Glutamatergic neuron (in vitro differentiated cells): ENCODE data around the gene CRYGN. TPM values are rescaled to one million over a fixed set of nuclear protein-coding genes. Genes with fewer than 3 reads are reported as not detected.
A peak's percentile ranks its signal among the peaks of the same experiment; 100 is the strongest.

ENCODE experiments used
- DNase-seq: peaks from one replicate; pipeline ENCODE4 v3.0.0; 2022
- H3K27ac Mint-ChIP-seq: one replicate; pipeline ENCODE4 v1.8.0; 2020; ENCODE audit warnings: mild to moderate bottlenecking, mixed read lengths, inconsistent platforms; ENCODE audit not compliant: unreplicated experiment
- H3K27me3 Mint-ChIP-seq: one replicate; pipeline ENCODE4 v1.8.0; 2020; ENCODE audit warnings: mild to moderate bottlenecking, moderate library complexity, mixed read lengths, inconsistent platforms; ENCODE audit not compliant: unreplicated experiment
- H3K36me3 Mint-ChIP-seq: one replicate; pipeline ENCODE4 v1.8.0; 2020; ENCODE audit warnings: mild to moderate bottlenecking, mixed read lengths, inconsistent platforms; ENCODE audit not compliant: unreplicated experiment
- H3K4me1 Mint-ChIP-seq: one replicate; pipeline ENCODE4 v1.8.0; 2020; ENCODE audit warnings: mild to moderate bottlenecking, low read depth, mixed read lengths, inconsistent platforms; ENCODE audit not compliant: unreplicated experiment
- H3K4me3 Mint-ChIP-seq: one replicate; pipeline ENCODE4 v1.8.0; 2020; ENCODE audit warnings: mild to moderate bottlenecking, mixed read lengths, inconsistent platforms; ENCODE audit not compliant: unreplicated experiment
- H3K9me3 Mint-ChIP-seq: one replicate; pipeline ENCODE4 v1.8.0; 2020; ENCODE audit warnings: mild to moderate bottlenecking, moderate library complexity, mixed read lengths, inconsistent platforms; ENCODE audit not compliant: unreplicated experiment
- CTCF ChIP-seq: fragments of 200-600 bp; sonication (generic); IDR thresholded peaks from one replicate; pipeline ENCODE4 v1.5.0; 2021; ENCODE audit not compliant: partially characterized antibody, unreplicated experiment
- total RNA-seq: library from RNA; stranded (reverse); fragmentation: NEBNext Ultra II Directional; extraction: Animal tissue kit (Norgen Biotek cat#: 25700); gene quantifications from one replicate; pipeline ENCODE4 v1.2.1, GENCODE V29; 2021; ENCODE audit not compliant: unreplicated experiment

The CRYGN gene
- total RNA-seq, 1 donor from 2014 or later = not detected

- TF ChIP-seq CTCF = no peak
- H3K36me3 Mint-ChIP-seq = peaks cover 10% of the 10 kb centered on the region
- peaks cover 6% of the 10 kb centered on the region for H3K4me1 Mint-ChIP-seq
- H3K4me3 Mint-ChIP-seq = no peak overlapping the region
- H3K9me3 Mint-ChIP-seq = peaks cover 5% of the 10 kb centered on the region
- peaks cover 10% of the 10 kb centered on the region for H3K27me3 Mint-ChIP-seq
- H3K27ac Mint-ChIP-seq = no peak overlapping the region
- no peak for DNase-seq
Measured at GRCh38 chr7:151399906-151400305, 40.0 kb downstream of the CRYGN start.

- H3K4me3 Mint-ChIP-seq = no peak overlapping the region
- peaks cover 9% of the 10 kb centered on the region for H3K4me1 Mint-ChIP-seq
- peaks cover 10% of the 10 kb centered on the region for H3K36me3 Mint-ChIP-seq
- DNase-seq = no peak
- no peak overlapping the region for H3K27ac Mint-ChIP-seq
- H3K9me3 Mint-ChIP-seq = peaks cover 7% of the 10 kb centered on the region
- peaks cover 11% of the 10 kb centered on the region for H3K27me3 Mint-ChIP-seq
- TF ChIP-seq CTCF = no peak
Measured at GRCh38 chr7:151399305-151399601, 40.7 kb downstream of the CRYGN start.

GRCh38 chr7:151398446-151399304 lies 41.3 kb downstream of the CRYGN start:
- Mint-ChIP-seq H3K4me3 (no peak overlapping the region), H3K9me3 (peaks cover 9% of the 10 kb centered on the region), H3K27ac (peak overlapping the region; percentile 28), H3K27me3 (peaks cover 11% of the 10 kb centered on the region), H3K36me3 (peaks cover 10% of the 10 kb centered on the region), H3K4me1 (peaks cover 12% of the 10 kb centered on the region)
- TF ChIP-seq CTCF = no peak
- no peak for DNase-seq

- TF ChIP-seq CTCF = no peak
- peaks cover 9% of the 10 kb centered on the region for H3K9me3 Mint-ChIP-seq
- peaks cover 20% of the 10 kb centered on the region for H3K4me1 Mint-ChIP-seq
- H3K27ac Mint-ChIP-seq = peak overlapping the region; percentile 64
- H3K27me3 Mint-ChIP-seq = peaks cover 13% of the 10 kb centered on the region
- DNase-seq = no peak
- H3K4me3 Mint-ChIP-seq = peak overlapping the region; percentile 66
- peaks cover 10% of the 10 kb centered on the region for H3K36me3 Mint-ChIP-seq
Measured at GRCh38 chr7:151397026-151397425, 42.9 kb downstream of the CRYGN start.

- Mint-ChIP-seq H3K36me3 (peaks cover 10% of the 10 kb centered on the region), H3K27ac (peak overlapping the region; percentile 75)
- no peak for TF ChIP-seq CTCF
Measured at GRCh38 chr7:151396328-151396970, 43.5 kb downstream of the CRYGN start.

More at GRCh38 chr7:151396328-151396970, 43.5 kb downstream of the CRYGN start:
- H3K4me3 Mint-ChIP-seq = no peak overlapping the region
- H3K27me3 Mint-ChIP-seq = peaks cover 13% of the 10 kb centered on the region
- peaks cover 20% of the 10 kb centered on the region for H3K4me1 Mint-ChIP-seq
- DNase-seq = no peak
- peaks cover 9% of the 10 kb centered on the region for H3K9me3 Mint-ChIP-seq
